Measurements from ENCODE around the gene AKAP5. TPM values are rescaled to one million over a fixed set of nuclear protein-coding genes. Genes with fewer than 3 reads are reported as not detected.

Gene AKAP5
- polyA plus RNA-seq, 1 donor (not counting 4 experiments of a cell fraction or from before 2014, with no cell fraction given): 0.08 TPM

- Histone ChIP-seq H3K79me2 (ENCODE audit: control insufficient read depth, insufficient read depth, low read length) (no peaks in the 10 kb centered on the region), H3K9ac (ENCODE audit: control insufficient read depth, extremely low read depth, insufficient read depth, low read length) (peak overlapping the region; percentile 31), H3K27me3 (ENCODE audit: control insufficient read depth, extremely low read depth, insufficient read depth, low read length) (no peaks in the 10 kb centered on the region), H3K27ac (ENCODE audit: control insufficient read depth, insufficient read depth, low read length) (no peak overlapping the region), H3K4me3 (ENCODE audit: control insufficient read depth in 2 of 3, extremely low read depth in 1 of 3, insufficient read depth in 2 of 3, low read depth in 1 of 3, low read length in 3 of 3) (peak overlapping the region; percentile 39 to 65 (median 63)), H3K4me1 (ENCODE audit: control insufficient read depth, extremely low read depth, insufficient read depth, low read length) (peaks cover 13% of the 10 kb centered on the region), H3K36me3 (ENCODE audit: control insufficient read depth in 2 of 2, extremely low read depth in 1 of 2, insufficient read depth in 2 of 2, low read length in 2 of 2) (peaks cover 3 to 5% of the 10 kb centered on the region in 2 experiments), H2AFZ (ENCODE audit: control insufficient read depth, low read length) (peak overlapping the region; percentile 42), H3K4me2 (ENCODE audit: control insufficient read depth, extremely low read depth, insufficient read depth, low read depth, low read length) (peak overlapping the region; percentile 83), H3K9me3 (ENCODE audit: control insufficient read depth, low read depth, low read length) (no peaks in the 10 kb centered on the region), H4K20me1 (ENCODE audit: control insufficient read depth, extremely low read depth, insufficient read depth, low read length) (no peaks in the 10 kb centered on the region), H3K9me1 (ENCODE audit: control insufficient read depth, extremely low read depth, insufficient read depth, low read length) (no peaks in the 10 kb centered on the region)
- FAIRE-seq (peak; percentile 58), DNase-seq (ENCODE audit: low read depth, low spot score) (no peak)
- dilution Hi-C loops (cut with MboI; ENCODE audit: extremely low pct_ligation_motif_present, low sequenced_read_pairs): no loop called here
- TF ChIP-seq CTCF (optimal IDR thresholded peaks at IDR 0.05 in 1 of 3, IDR thresholded peaks at IDR 0.05 in 1 of 3, conservative IDR thresholded peaks at IDR 0.05 in 1 of 3; ENCODE audit: extremely low read depth in 1 of 3, insufficient read depth in 2 of 3, low read length in 3 of 3) (no peak), EZH2 (IDR thresholded peaks at IDR 0.05; ENCODE audit: low read length) (no peak)
These were observed 694 bp downstream of the AKAP5 start for GRCh38 chr14:64465831-64466554.

- no peaks in the 10 kb centered on the region for H4K20me1 ChIP-seq (ENCODE audit: control insufficient read depth, extremely low read depth, insufficient read depth, low read length)
- no peak for FAIRE-seq
- H3K9me1 ChIP-seq (ENCODE audit: control insufficient read depth, extremely low read depth, insufficient read depth, low read length): no peaks in the 10 kb centered on the region
- dilution Hi-C loops (cut with MboI; ENCODE audit: extremely low pct_ligation_motif_present, low sequenced_read_pairs): no loop called here
- H3K9me3 ChIP-seq (ENCODE audit: control insufficient read depth, low read depth, low read length): no peaks in the 10 kb centered on the region
- no peak overlapping the region for H3K4me2 ChIP-seq (ENCODE audit: control insufficient read depth, extremely low read depth, insufficient read depth, low read depth, low read length)
- H3K36me3 ChIP-seq (ENCODE audit: control insufficient read depth in 2 of 2, extremely low read depth in 1 of 2, insufficient read depth in 2 of 2, low read length in 2 of 2): peaks cover 0 to 1% of the 10 kb centered on the region in 2 experiments
- H2AFZ ChIP-seq (ENCODE audit: control insufficient read depth, low read length): no peak overlapping the region
- H3K27ac ChIP-seq (ENCODE audit: control insufficient read depth, insufficient read depth, low read length): no peak overlapping the region
- DNase-seq (ENCODE audit: low read depth, low spot score): no peak
- H3K27me3 ChIP-seq (ENCODE audit: control insufficient read depth, extremely low read depth, insufficient read depth, low read length): no peaks in the 10 kb centered on the region
- no peaks in the 10 kb centered on the region for H3K79me2 ChIP-seq (ENCODE audit: control insufficient read depth, insufficient read depth, low read length)
- H3K4me1 ChIP-seq (ENCODE audit: control insufficient read depth, extremely low read depth, insufficient read depth, low read length): peaks cover 13% of the 10 kb centered on the region
- H3K9ac ChIP-seq (ENCODE audit: control insufficient read depth, extremely low read depth, insufficient read depth, low read length): no peak overlapping the region
- H3K4me3 ChIP-seq (ENCODE audit: control insufficient read depth in 2 of 3, extremely low read depth in 1 of 3, insufficient read depth in 2 of 3, low read depth in 1 of 3, low read length in 3 of 3): no peak overlapping the region
- TF ChIP-seq EZH2 (IDR thresholded peaks at IDR 0.05; ENCODE audit: low read length) (no peak), CTCF (optimal IDR thresholded peaks at IDR 0.05 in 1 of 3, IDR thresholded peaks at IDR 0.05 in 1 of 3, conservative IDR thresholded peaks at IDR 0.05 in 1 of 3; ENCODE audit: extremely low read depth in 1 of 3, insufficient read depth in 2 of 3, low read length in 3 of 3) (no peak)
These were observed 1.8 kb downstream of the AKAP5 start for GRCh38 chr14:64467101-64467500.

All from keratinocyte (primary cell).